Measurements from ENCODE around the gene USP8.

USP8 gene

GRCh38 chr15:50431204-50431603 is 7.0 kb downstream of the USP8 start:
- no peak for DNase-seq (ENCODE audit: low spot score)
- no peak for TF ChIP-seq CTCF (IDR thresholded peaks at IDR 0.05; ENCODE audit: extremely low read depth, missing control alignments)

- no peak for TF ChIP-seq CTCF (IDR thresholded peaks at IDR 0.05; ENCODE audit: extremely low read depth, missing control alignments)
- no peak for DNase-seq (ENCODE audit: low spot score)
These were observed 8.0 kb downstream of the USP8 start for GRCh38 chr15:50432230-50432629.

GRCh38 chr15:50435772-50436171 is 11.6 kb downstream of the USP8 start:
- no peak for DNase-seq (ENCODE audit: low spot score)
- no peak for TF ChIP-seq CTCF (IDR thresholded peaks at IDR 0.05; ENCODE audit: extremely low read depth, missing control alignments)

- TF ChIP-seq CTCF (IDR thresholded peaks at IDR 0.05; ENCODE audit: extremely low read depth, missing control alignments): no peak
- no peak for DNase-seq (ENCODE audit: low spot score)
These were observed 14.0 kb downstream of the USP8 start for GRCh38 chr15:50438251-50438650.

GRCh38 chr15:50440932-50441331 is 16.7 kb downstream of the USP8 start:
- no peak for DNase-seq (ENCODE audit: low spot score)
- no peak for TF ChIP-seq CTCF (IDR thresholded peaks at IDR 0.05; ENCODE audit: extremely low read depth, missing control alignments)

GRCh38 chr15:50452927-50453326 is 28.7 kb downstream of the USP8 start:
- no peak for DNase-seq (ENCODE audit: low spot score)
- no peak for TF ChIP-seq CTCF (IDR thresholded peaks at IDR 0.05; ENCODE audit: extremely low read depth, missing control alignments)

GRCh38 chr15:50458348-50459112 is 34.3 kb downstream of the USP8 start:
- TF ChIP-seq CTCF (IDR thresholded peaks at IDR 0.05; ENCODE audit: extremely low read depth, missing control alignments): no peak
- no peak for DNase-seq (ENCODE audit: low spot score)

Data from GM20000 (cell line).